OCI-LY1 (cell line): ENCODE results near the gene SMAD3.
A peak's percentile ranks its signal among the peaks of the same experiment; 100 is the strongest.

Experiments used
- H2AFZ ChIP-seq: fragments of 200-600 bp; sonication (generic), shearing (Covaris generic); 2 replicates; pipeline ENCODE4 v1.6.0; 2014; ENCODE audit warnings: antibody characterized with exemption, mild to moderate bottlenecking, low read length
- H3F3A ChIP-seq: fragments of 200-600 bp; sonication (generic), shearing (Covaris generic); 2 replicates; pipeline ENCODE4 v1.6.0; 2014; ENCODE audit warnings: mild to moderate bottlenecking, antibody characterized with exemption, low read length, moderate library complexity; ENCODE audit not compliant: insufficient read depth
- H3K27ac ChIP-seq: fragments of 200-600 bp; sonication (generic); 2 replicates; pipeline ENCODE4 v1.5.1; 2014; ENCODE audit warnings: low read length, mixed run types, mild to moderate bottlenecking, low read depth; ENCODE audit not compliant: poor library complexity, severe bottlenecking
- H3K27me3 ChIP-seq: fragments of 200-600 bp; sonication (generic); 2 replicates; pipeline ENCODE4 v1.6.0; 2014; ENCODE audit warnings: antibody characterized with exemption, mild to moderate bottlenecking, low read length, moderate library complexity; ENCODE audit not compliant: insufficient read depth
- H3K36me3 ChIP-seq: fragments of 200-600 bp; sonication (generic); 2 replicates; pipeline ENCODE4 v1.6.1; 2014; ENCODE audit warnings: mild to moderate bottlenecking, antibody characterized with exemption, low read length, moderate library complexity, mixed read lengths; ENCODE audit not compliant: insufficient read depth
- H3K4me1 ChIP-seq: fragments of 200-600 bp; sonication (generic); 2 replicates; pipeline ENCODE4 v1.5.1; 2014; ENCODE audit warnings: mild to moderate bottlenecking, low read length, moderate library complexity; ENCODE audit not compliant: insufficient read depth, severe bottlenecking
- H3K4me2 ChIP-seq: fragments of 200-600 bp; sonication (generic), shearing (Covaris generic); 2 replicates; pipeline ENCODE4 v1.6.1; 2014; ENCODE audit warnings: low read length
- H3K4me3 ChIP-seq: fragments of 200-600 bp; sonication (generic); 2 replicates; pipeline ENCODE4 v1.5.1; 2014; ENCODE audit warnings: low read length, low read depth, mild to moderate bottlenecking, mixed read lengths; ENCODE audit not compliant: poor library complexity, severe bottlenecking
- H3K79me2 ChIP-seq: fragments of 200-600 bp; shearing (Covaris generic); 2 replicates; pipeline ENCODE4 v1.6.1; 2016; ENCODE audit warnings: mixed run types, low read length, mixed read lengths; ENCODE audit not compliant: insufficient read depth
- H3K9ac ChIP-seq: fragments of 200-600 bp; sonication (generic), shearing (Covaris generic); 2 replicates; pipeline ENCODE4 v1.6.1; 2014; ENCODE audit warnings: mild to moderate bottlenecking, low read length, mixed read lengths
- H3K9me2 ChIP-seq: fragments of 200-600 bp; sonication (generic), shearing (Covaris generic); 2 replicates; pipeline ENCODE4 v1.6.1; 2014; ENCODE audit warnings: low read depth, mild to moderate bottlenecking, low read length, mixed read lengths
- H3K9me3 ChIP-seq: fragments of 200-600 bp; shearing (Covaris generic); 2 replicates; pipeline ENCODE4 v1.6.1; 2014; ENCODE audit warnings: low read length, mixed read lengths
- H4K20me1 ChIP-seq: fragments of 200-600 bp; sonication (generic), shearing (Covaris generic); 2 replicates; pipeline ENCODE4 v1.6.0; 2016; ENCODE audit warnings: mild to moderate bottlenecking, low read length; ENCODE audit not compliant: insufficient read depth
- CTCF ChIP-seq: fragments of 200-600 bp; sonication (generic), shearing (Covaris generic); IDR thresholded peaks from 2 replicates; pipeline ENCODE4 v1.5.1; 2017; ENCODE audit warnings: mild to moderate bottlenecking, antibody characterized with exemption, low read length, moderate library complexity, mixed read lengths
- EZH2 ChIP-seq: fragments of 200-600 bp; sonication (generic), shearing (Covaris generic); IDR thresholded peaks from 2 replicates; pipeline ENCODE4 v1.8.0; 2017; ENCODE audit warnings: borderline replicate concordance, mixed run types, mild to moderate bottlenecking, antibody characterized with exemption, low read length, moderate library complexity, mixed read lengths

Gene SMAD3

GRCh38 chr15:67126551-67127330, 61.3 kb downstream of the SMAD3 start:
- Histone ChIP-seq H3K27me3 (no peaks in the 10 kb centered on the region), H4K20me1 (no peaks in the 10 kb centered on the region), H3K9me2 (no peaks in the 10 kb centered on the region), H3K36me3 (peaks cover 11% of the 10 kb centered on the region; the same call in 1 of the 2 replicates), H3K9ac (no peak overlapping the region), H3K4me2 (no peak overlapping the region; the same call in 1 of the 2 replicates), H3K9me3 (no peaks in the 10 kb centered on the region), H2AFZ (no peak overlapping the region), H3F3A (no peaks in the 10 kb centered on the region), H3K79me2 (peaks cover 14% of the 10 kb centered on the region), H3K4me3 (no peak overlapping the region), H3K4me1 (peaks cover 45% of the 10 kb centered on the region), H3K27ac (peak overlapping the region; percentile 40)
- no peak for TF ChIP-seq CTCF
- TF ChIP-seq EZH2 = no peak

GRCh38 chr15:67127331-67127664, 61.9 kb downstream of the SMAD3 start:
- Histone ChIP-seq H3K9me3 (no peaks in the 10 kb centered on the region), H4K20me1 (no peaks in the 10 kb centered on the region), H3K27me3 (no peaks in the 10 kb centered on the region), H3K36me3 (peaks cover 11% of the 10 kb centered on the region; the same call in 1 of the 2 replicates), H3K79me2 (peaks cover 8% of the 10 kb centered on the region), H3K4me1 (peaks cover 45% of the 10 kb centered on the region), H3F3A (no peaks in the 10 kb centered on the region), H3K9ac (no peak overlapping the region), H3K4me2 (no peak overlapping the region), H3K4me3 (no peak overlapping the region), H3K27ac (peak overlapping the region; percentile 40), H2AFZ (no peak overlapping the region), H3K9me2 (no peaks in the 10 kb centered on the region)
- TF ChIP-seq EZH2 = no peak
- TF ChIP-seq CTCF = no peak

GRCh38 chr15:67127965-67128364, 62.6 kb downstream of the SMAD3 start:
- Histone ChIP-seq H3K9me3 (no peaks in the 10 kb centered on the region), H3K36me3 (peaks cover 11% of the 10 kb centered on the region; the same call in 1 of the 2 replicates), H3K27ac (no peak overlapping the region), H4K20me1 (no peaks in the 10 kb centered on the region), H3K9me2 (no peaks in the 10 kb centered on the region), H3K4me2 (no peak overlapping the region), H3F3A (no peaks in the 10 kb centered on the region), H3K9ac (no peak overlapping the region), H3K4me3 (no peak overlapping the region), H3K4me1 (peaks cover 51% of the 10 kb centered on the region), H2AFZ (no peak overlapping the region), H3K79me2 (peaks cover 9% of the 10 kb centered on the region), H3K27me3 (no peaks in the 10 kb centered on the region)
- TF ChIP-seq CTCF = no peak
- no peak for TF ChIP-seq EZH2
